Liver (tissue), 9 donors: ENCODE measurements around the gene VAMP4. TPM values are rescaled to one million over a fixed set of nuclear protein-coding genes. Genes with fewer than 3 reads are reported as not detected.

Experiments
- DNase-seq: peaks from one replicate; pipeline ENCODE4 v3.0.0-alpha.2; 2017; ENCODE audit warnings: low spot score
- H3K27ac ChIP-seq, 2 donors: one replicate each; pipeline ENCODE4 v1.7.0; 2013; ENCODE audit warnings: inconsistent platforms in 2 of 2, low read length in 2 of 2, control low read depth in 1 of 2, low read depth in 1 of 2, mild to moderate bottlenecking in 1 of 2
- H3K27me3 ChIP-seq, 4 donors: one replicate each; pipeline versions ENCODE4 v1.6.1 to v1.7.0; 2013; ENCODE audit warnings: low read length in 3 of 4, inconsistent platforms in 1 of 4, mild to moderate bottlenecking in 1 of 4, moderate library complexity in 1 of 4; ENCODE audit not compliant: control insufficient read depth in 4 of 4, insufficient read depth in 4 of 4
- H3K36me3 ChIP-seq, 4 donors: one replicate each; pipeline versions ENCODE4 v1.6.1 to v1.7.0; 2013; ENCODE audit warnings: low read length in 3 of 4, mild to moderate bottlenecking in 3 of 4, low read depth in 1 of 4, moderate library complexity in 1 of 4; ENCODE audit not compliant: control insufficient read depth in 4 of 4, insufficient read depth in 3 of 4
- H3K4me1 ChIP-seq, 4 donors: one replicate each; pipeline versions ENCODE4 v1.6.1 to v1.7.0; 2013; ENCODE audit warnings: low read length in 3 of 4, mild to moderate bottlenecking in 3 of 4, moderate library complexity in 1 of 4; ENCODE audit not compliant: control insufficient read depth in 4 of 4, insufficient read depth in 4 of 4
- H3K4me3 ChIP-seq, 3 donors: one replicate each; pipeline versions ENCODE4 v1.6.1 to v1.7.0; 2013; ENCODE audit warnings: low read length in 3 of 3, control low read depth in 1 of 3, low read depth in 1 of 3, mild to moderate bottlenecking in 1 of 3
- H3K9ac ChIP-seq, 2 donors: one replicate each; pipeline ENCODE4 v1.7.0; 2013; ENCODE audit warnings: low read length in 2 of 2, mild to moderate bottlenecking in 2 of 2, moderate library complexity in 2 of 2, control low read depth in 1 of 2, low read depth in 1 of 2
- H3K9me3 ChIP-seq, 4 donors: one replicate each; pipeline versions ENCODE4 v1.6.1 to v1.7.0; 2013; ENCODE audit warnings: low read length in 3 of 4; ENCODE audit not compliant: control insufficient read depth in 4 of 4
- ATF3 ChIP-seq: IDR thresholded peaks from 2 replicates; pipeline ENCODE4 v1.6.1; 2016; ENCODE audit warnings: antibody characterized with exemption
- EGR1 ChIP-seq, 2 donors: IDR thresholded peaks; 2 replicates each; pipeline ENCODE4 v1.6.1; 2016 to 2018; ENCODE audit warnings: antibody characterized with exemption in 2 of 2, low read depth in 2 of 2
- FOXA1 ChIP-seq: IDR thresholded peaks from 2 replicates; pipeline ENCODE4 v1.6.1; 2016; ENCODE audit warnings: antibody characterized with exemption
- FOXA2 ChIP-seq: IDR thresholded peaks from 2 replicates; pipeline ENCODE4 v1.6.1; 2016; ENCODE audit warnings: antibody characterized with exemption
- GABPA ChIP-seq, 2 donors: IDR thresholded peaks in 1 of 2; conservative IDR thresholded peaks in 1 of 2; 2 replicates each; pipeline ENCODE4 v1.6.1; 2016; ENCODE audit warnings: antibody characterized with exemption in 2 of 2, mild to moderate bottlenecking in 1 of 2, moderate library complexity in 1 of 2
- JUND ChIP-seq, 2 donors: IDR thresholded peaks; 2 replicates each; pipeline ENCODE4 v1.6.1; 2016; ENCODE audit warnings: antibody characterized with exemption in 2 of 2
- RAD21 ChIP-seq, 2 donors: IDR thresholded peaks; 2 replicates each; pipeline ENCODE4 v1.6.1; 2016; ENCODE audit warnings: antibody characterized with exemption in 2 of 2, mild to moderate bottlenecking in 2 of 2
- REST ChIP-seq: IDR thresholded peaks from 2 replicates; pipeline ENCODE4 v1.6.1; 2016; ENCODE audit warnings: antibody characterized with exemption, mild to moderate bottlenecking
- RXRA ChIP-seq, 2 donors: IDR thresholded peaks; 2 replicates each; pipeline ENCODE4 v1.6.1; 2017 to 2018; ENCODE audit warnings: antibody characterized with exemption in 2 of 2, mild to moderate bottlenecking in 1 of 2
- SP1 ChIP-seq: IDR thresholded peaks from 2 replicates; pipeline ENCODE4 v1.6.1; 2018; ENCODE audit warnings: antibody characterized with exemption, mild to moderate bottlenecking
- YY1 ChIP-seq: IDR thresholded peaks from 2 replicates; pipeline ENCODE4 v1.6.1; 2016; ENCODE audit warnings: antibody characterized with exemption, mild to moderate bottlenecking
- ZBTB33 ChIP-seq: IDR thresholded peaks from 2 replicates; pipeline ENCODE4 v1.6.1; 2016; ENCODE audit warnings: antibody characterized with exemption
- WGBS: extraction: QIAGEN DNeasy Blood & Tissue Kit; methylation state at CpG from one replicate; pipeline ENCODE4 v1.1.7; 2013; 5-methylcytosine and 5-hydroxymethylcytosine counted together
- polyA plus RNA-seq, 2 donors: library from polyadenylated mRNA; stranded (reverse) in 1 of 2; unstranded in 1 of 2; fragments of 200-250 nt in 1 of 2; fragments of >200 nt in 1 of 2; fragmentation: Nextera tagmentation in 1 of 2; extraction: Ambion mirVana in 1 of 2; gene quantifications; one replicate each; pipeline versions ENCODE4 v1.2.1 to v1.2.3, GENCODE V29; 2013 to 2015
- total RNA-seq, 2 donors: library from RNA; depleted of rRNA; stranded (reverse); fragments of >200 nt; gene quantifications; one replicate each; pipeline ENCODE4 v1.2.3, GENCODE V29; 2014
- donor health status: healthy.
- donor health status: healthy.
- donor health status: healthy.
- donor health status: healthy.
- donor health status: healthy.

VAMP4 gene
- total and polyA plus RNA-seq, 4 donors = 4.0 to 6.1 (median 4.8) TPM

- TF ChIP-seq ZBTB33 (peak; percentile 67), ATF3 (no peak), RAD21 (IDR thresholded peaks at IDR 0.05) (peak; percentile 48 to 59), GABPA (IDR thresholded peaks at IDR 0.05 in 1 of 2, conservative IDR thresholded peaks at IDR 0.05 in 1 of 2) (peak; percentile 78 to 95)
Observed at GRCh38 chr1:171781176-171781875, 39.5 kb upstream of the VAMP4 start, which contains the start of gene METTL13 (continued).

GRCh38 chr1:171780583-171781175 is 38.8 kb upstream of the VAMP4 start:
- Histone ChIP-seq H3K27me3 (no peaks in the 10 kb centered on the region), H3K9me3 (no peaks in the 10 kb centered on the region), H3K4me1 (peaks cover 0 to 27% (median 17%) of the 10 kb centered on the region in 4 donors), H3K4me3 (peak overlapping the region; percentile 49 to 82 (median 50)), H3K27ac (peak overlapping the region; percentile 58 to 74), H3K36me3 (peaks cover 2 to 10% (median 5%) of the 10 kb centered on the region in 4 donors), H3K9ac (peak overlapping the region; percentile 30 to 40)
- 45% methylated on average over 11 of the region's 11 CpGs for WGBS
- DNase-seq = no peak
- no peak for TF ChIP-seq RAD21 (IDR thresholded peaks at IDR 0.05)
- TF ChIP-seq ZBTB33 = no peak
- TF ChIP-seq FOXA1 = no peak
- TF ChIP-seq FOXA2 = no peak
- TF ChIP-seq EGR1 (IDR thresholded peaks at IDR 0.05; ENCODE audit: low read depth in 2 of 2) = no peak
- no peak for TF ChIP-seq ATF3
- no peak for TF ChIP-seq RXRA (IDR thresholded peaks at IDR 0.05)
- TF ChIP-seq SP1 = no peak
- TF ChIP-seq YY1 = no peak
- TF ChIP-seq JUND (IDR thresholded peaks at IDR 0.05) = no peak
- TF ChIP-seq REST = no peak
